Right atrium auricular region (tissue), 2 donors: ENCODE data around the gene MRPS26. TPM values are rescaled to one million over a fixed set of nuclear protein-coding genes. Genes with fewer than 3 reads are reported as not detected.
A peak's percentile ranks its signal among the peaks of the same experiment; 100 is the strongest.

Experiments used
- DNase-seq: peaks from one replicate; pipeline ENCODE4 v3.0.0-alpha.2; 2019; ENCODE audit warnings: low spot score
- H3K27ac ChIP-seq, 2 donors: fragments of 200-600 bp; sonication (generic); 1 replicate in 1 of 2; 2 replicates in 1 of 2; pipeline ENCODE4 v1.5.1; 2016 to 2019
- H3K27me3 ChIP-seq, 2 donors: fragments of 200-600 bp; sonication (generic); one replicate each; pipeline versions ENCODE4 v1.5.1 to v1.6.0; 2017 to 2019
- H3K36me3 ChIP-seq: fragments of 200-600 bp; sonication (generic); one replicate; pipeline ENCODE4 v1.5.1; 2016
- H3K4me1 ChIP-seq, 2 donors: fragments of 200-600 bp; sonication (generic); one replicate each; pipeline versions ENCODE4 v1.5.1 to v1.6.0; 2017 to 2019
- H3K4me3 ChIP-seq, 2 donors: fragments of 200-600 bp; sonication (generic); 1 replicate in 1 of 2; 2 replicates in 1 of 2; pipeline ENCODE4 v1.5.1; 2017 to 2019; ENCODE audit warnings: mild to moderate bottlenecking in 1 of 2, moderate library complexity in 1 of 2
- H3K9me3 ChIP-seq, 2 donors: fragments of 200-600 bp; sonication (generic); one replicate each; pipeline ENCODE4 v1.5.1; 2019
- total RNA-seq, 2 donors: library from RNA; depleted of rRNA; stranded (reverse); fragments of >200 nt; gene quantifications; one replicate each; pipeline ENCODE4 v1.1.0, GENCODE V29; 2016
- TF ChIP-seq, protein P1 (sequence below), 2 donors: fragments of 200-600 bp; sonication (generic); IDR thresholded peaks; one replicate each; pipeline ENCODE4 v1.5.1; 2019; ENCODE audit warnings: antibody characterized with exemption in 2 of 2

The MRPS26 gene
- total RNA-seq, 2 donors from 2014 or later = 44.7 to 45.4 TPM

DNA sequence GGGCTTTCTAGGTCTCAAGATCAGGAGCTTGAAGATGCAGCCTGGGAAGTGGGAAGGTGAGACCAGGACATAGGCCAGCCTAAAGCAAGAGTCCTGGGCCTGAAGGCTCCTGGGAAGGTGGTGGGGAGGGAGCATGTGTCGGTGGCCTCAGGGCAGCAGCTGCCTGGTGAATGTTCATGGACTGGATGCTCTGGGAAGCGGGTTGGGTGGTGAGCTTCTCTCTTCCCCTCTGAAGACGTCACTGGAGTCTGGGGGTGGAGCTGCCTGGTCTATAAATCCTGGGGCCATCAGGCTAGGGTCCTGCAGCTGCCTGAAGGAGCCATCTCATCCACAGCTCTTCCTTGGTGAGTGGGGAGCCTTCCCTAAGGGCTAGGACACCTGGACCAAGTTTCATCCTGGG lies 2.5 kb upstream of the MRPS26 start, which contains the start of gene GNRH2:
Gene GNRH2 (plus strand): TSS at position 301 of the 400 bp plus-strand sequence. CDS start 793 bp downstream, outside the sequence.
- Histone ChIP-seq H3K36me3 (peaks cover 24% of the 10 kb centered on the region), H3K4me1 (peaks cover 0 to 34% of the 10 kb centered on the region in 2 donors), H3K9me3 (no peaks in the 10 kb centered on the region), H3K4me3 (no peak within 1 kb of the TSS), H3K27me3 (no peaks in the 10 kb centered on the region), H3K27ac (peak within 1 kb of the TSS; percentile 59 to 61)
- no peak for DNase-seq
- TF ChIP-seq, protein P1, sequence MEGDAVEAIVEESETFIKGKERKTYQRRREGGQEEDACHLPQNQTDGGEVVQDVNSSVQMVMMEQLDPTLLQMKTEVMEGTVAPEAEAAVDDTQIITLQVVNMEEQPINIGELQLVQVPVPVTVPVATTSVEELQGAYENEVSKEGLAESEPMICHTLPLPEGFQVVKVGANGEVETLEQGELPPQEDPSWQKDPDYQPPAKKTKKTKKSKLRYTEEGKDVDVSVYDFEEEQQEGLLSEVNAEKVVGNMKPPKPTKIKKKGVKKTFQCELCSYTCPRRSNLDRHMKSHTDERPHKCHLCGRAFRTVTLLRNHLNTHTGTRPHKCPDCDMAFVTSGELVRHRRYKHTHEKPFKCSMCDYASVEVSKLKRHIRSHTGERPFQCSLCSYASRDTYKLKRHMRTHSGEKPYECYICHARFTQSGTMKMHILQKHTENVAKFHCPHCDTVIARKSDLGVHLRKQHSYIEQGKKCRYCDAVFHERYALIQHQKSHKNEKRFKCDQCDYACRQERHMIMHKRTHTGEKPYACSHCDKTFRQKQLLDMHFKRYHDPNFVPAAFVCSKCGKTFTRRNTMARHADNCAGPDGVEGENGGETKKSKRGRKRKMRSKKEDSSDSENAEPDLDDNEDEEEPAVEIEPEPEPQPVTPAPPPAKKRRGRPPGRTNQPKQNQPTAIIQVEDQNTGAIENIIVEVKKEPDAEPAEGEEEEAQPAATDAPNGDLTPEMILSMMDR (IDR thresholded peaks at IDR 0.05) = no peak

DNA sequence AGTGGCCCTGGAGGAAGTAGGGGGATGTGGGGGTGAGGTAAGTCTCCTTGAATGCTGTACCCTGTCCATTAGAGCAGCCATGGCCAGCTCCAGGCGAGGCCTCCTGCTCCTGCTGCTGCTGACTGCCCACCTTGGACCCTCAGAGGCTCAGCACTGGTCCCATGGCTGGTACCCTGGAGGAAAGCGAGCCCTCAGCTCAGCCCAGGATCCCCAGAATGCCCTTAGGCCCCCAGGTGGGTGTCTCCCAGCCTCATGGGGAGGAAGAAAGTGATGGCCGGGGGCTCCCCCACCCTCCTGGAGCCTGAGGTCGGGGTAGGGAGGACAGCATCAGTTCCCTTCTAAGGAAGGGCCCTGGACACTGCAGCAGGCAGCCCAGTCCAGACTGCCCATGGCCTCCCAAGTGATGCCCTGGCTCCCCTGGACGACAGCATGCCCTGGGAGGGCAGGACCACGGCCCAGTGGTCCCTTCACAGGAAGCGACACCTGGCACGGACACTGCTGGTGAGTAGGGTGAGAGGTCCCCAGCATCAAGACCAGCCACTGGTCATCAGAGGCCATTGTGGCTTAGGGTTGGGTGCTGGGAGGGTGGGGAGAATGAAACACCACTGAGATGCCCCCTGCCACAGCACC lies 1.4 kb upstream of the MRPS26 start:
- H3K36me3 ChIP-seq = peaks cover 24% of the 10 kb centered on the region
- no peaks in the 10 kb centered on the region for H3K27me3 ChIP-seq
- TF ChIP-seq, protein P1 (IDR thresholded peaks at IDR 0.05) = no peak
- no peak for DNase-seq
- H3K4me3 ChIP-seq = no peak overlapping the region
- peaks cover 0 to 34% of the 10 kb centered on the region in 2 donors for H3K4me1 ChIP-seq
- H3K27ac ChIP-seq = peak overlapping the region; percentile 93 to 94
- H3K9me3 ChIP-seq = no peaks in the 10 kb centered on the region

DNA sequence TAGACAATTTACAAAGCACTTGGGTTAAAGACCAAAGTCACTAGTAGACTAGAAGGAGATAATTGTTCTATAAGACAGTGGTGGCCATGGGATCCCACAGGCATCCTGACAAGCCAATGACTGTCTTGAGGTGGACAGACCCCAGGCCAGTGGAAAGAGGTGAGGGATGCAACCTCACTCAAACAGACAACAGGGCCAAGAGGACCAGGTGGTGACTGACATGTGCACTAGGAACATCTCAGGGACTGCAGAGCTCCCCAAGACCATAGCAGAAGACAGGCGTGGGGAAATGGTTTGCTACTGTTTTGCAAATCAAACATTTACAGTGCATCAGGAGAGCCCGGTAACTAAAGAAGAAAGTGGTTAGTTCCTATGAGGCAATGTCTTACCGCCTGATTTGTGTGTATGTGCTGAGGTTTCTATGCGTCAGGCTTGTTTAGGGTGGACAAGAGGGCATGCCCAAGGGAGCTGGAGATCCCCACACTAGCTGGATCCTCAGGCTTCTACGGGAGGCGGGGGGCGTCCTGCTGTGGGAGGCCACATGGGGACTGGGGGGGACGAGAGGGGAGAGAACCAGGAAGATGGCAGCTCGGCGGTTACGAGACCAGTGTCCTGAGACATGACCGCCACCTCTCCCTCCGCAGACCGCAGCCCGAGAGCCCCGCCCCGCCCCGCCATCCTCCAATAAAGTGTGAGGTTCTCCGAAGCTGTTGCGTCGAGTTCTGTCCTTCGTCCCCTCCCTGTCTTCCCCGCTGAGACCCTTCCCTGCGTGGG lies 623 bp upstream of the MRPS26 start:
- Histone ChIP-seq H3K4me1 (peaks cover 0 to 34% of the 10 kb centered on the region in 2 donors), H3K27ac (peak overlapping the region; percentile 93 to 94), H3K9me3 (no peaks in the 10 kb centered on the region), H3K36me3 (peaks cover 26% of the 10 kb centered on the region), H3K27me3 (no peaks in the 10 kb centered on the region), H3K4me3 (peak overlapping the region; percentile 77 to 95)
- TF ChIP-seq, protein P1 (IDR thresholded peaks at IDR 0.05) = no peak
- peak; percentile 89 for DNase-seq

DNA sequence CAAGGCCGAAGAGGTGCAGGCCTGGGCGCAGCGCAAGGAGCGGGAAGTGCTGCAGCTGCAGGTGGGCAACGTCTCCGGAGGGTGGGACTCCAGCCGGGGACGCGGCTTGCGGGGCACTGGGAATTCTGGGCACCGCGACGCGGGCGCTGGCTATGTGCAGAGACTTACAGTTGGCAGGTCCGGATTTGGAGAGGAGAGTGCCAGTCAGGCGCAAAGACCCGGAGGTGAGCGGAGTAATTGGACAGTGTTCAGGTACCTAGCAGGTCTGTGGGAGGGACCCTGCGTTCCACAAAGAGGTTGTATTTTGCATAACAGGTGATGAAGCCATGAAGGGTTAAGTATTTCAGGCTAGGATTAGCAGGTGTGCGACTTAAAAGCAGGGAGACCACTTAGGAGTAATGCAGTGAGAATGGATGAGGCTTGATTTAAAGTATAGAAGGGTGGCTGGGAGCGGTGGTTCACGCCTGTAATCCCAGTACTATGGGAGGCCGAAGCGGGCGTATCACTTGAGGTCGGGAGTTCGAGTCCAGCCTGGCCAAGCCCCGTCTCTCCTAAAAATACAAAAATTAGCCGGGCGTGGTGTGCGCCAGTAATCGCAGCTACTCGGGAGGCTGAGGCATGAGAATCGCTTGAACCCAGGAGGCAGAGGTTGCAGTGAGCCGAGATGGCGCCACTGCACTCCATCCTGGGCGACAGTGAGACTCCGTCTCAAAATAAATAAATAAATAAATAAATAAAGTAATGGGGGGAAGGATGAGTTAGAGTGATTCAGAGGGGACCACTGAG lies 1.0 kb downstream of the MRPS26 start:
- Histone ChIP-seq H3K27ac (peak overlapping the region; percentile 93 to 94), H3K36me3 (peaks cover 26% of the 10 kb centered on the region), H3K4me3 (peak overlapping the region; percentile 77 to 95), H3K27me3 (no peaks in the 10 kb centered on the region), H3K4me1 (peaks cover 0 to 30% of the 10 kb centered on the region in 2 donors), H3K9me3 (no peaks in the 10 kb centered on the region)
- TF ChIP-seq, protein P1 (IDR thresholded peaks at IDR 0.05) = no peak
- DNase-seq = no peak

DNA sequence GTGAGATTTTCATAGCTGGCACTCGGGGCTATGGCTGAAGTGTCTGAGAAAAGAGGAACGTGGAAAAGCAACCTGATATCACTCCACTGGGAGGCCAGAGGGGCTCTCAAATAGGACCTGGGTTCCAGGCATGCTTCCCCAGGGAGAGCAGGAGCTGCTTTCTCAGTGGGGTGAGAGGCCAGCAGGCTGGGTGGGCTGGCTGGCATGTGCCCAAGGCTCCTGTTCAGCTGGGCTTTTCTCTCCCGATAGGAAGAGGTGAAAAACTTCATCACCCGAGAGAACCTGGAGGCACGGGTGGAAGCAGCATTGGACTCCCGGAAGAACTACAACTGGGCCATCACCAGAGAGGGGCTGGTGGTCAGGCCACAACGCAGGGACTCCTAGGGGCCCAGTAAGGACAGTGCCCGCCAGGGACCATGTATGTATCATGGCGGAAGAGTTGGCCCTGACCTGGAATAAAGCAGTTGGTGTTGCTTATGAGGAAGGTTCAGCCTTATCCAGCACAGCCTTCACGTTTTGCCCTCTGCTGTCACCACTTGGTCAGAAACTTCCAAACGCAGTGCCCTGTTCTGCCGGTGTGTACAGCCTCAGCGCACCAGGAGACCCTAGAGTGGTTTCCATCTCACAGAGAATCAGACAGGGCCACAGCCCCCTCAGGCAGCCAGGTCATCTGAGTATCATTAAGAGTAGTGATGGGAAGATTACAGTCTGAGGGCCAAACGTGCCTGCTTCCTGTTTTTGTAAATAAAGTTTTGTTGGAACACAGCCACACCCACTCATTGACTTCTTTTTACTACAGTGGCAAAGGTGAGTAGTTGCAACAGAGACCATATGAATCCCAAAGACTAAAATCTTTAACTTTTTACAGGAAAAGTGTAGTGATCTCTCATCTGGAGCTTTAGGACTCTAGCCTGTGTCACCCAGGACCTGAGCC lies 1.9 kb downstream of the MRPS26 start:
- no peaks in the 10 kb centered on the region for H3K9me3 ChIP-seq
- TF ChIP-seq, protein P1 (IDR thresholded peaks at IDR 0.05) = no peak
- no peak overlapping the region for H3K4me3 ChIP-seq
- no peaks in the 10 kb centered on the region for H3K27me3 ChIP-seq
- peaks cover 26% of the 10 kb centered on the region for H3K36me3 ChIP-seq
- peaks cover 0 to 22% of the 10 kb centered on the region in 2 donors for H3K4me1 ChIP-seq
- no peak for DNase-seq
- H3K27ac ChIP-seq = no peak overlapping the region
